ENCODE results near the gene MAP2K3. TPM values are rescaled to one million over a fixed set of nuclear protein-coding genes. Genes with fewer than 3 reads are reported as not detected.

The MAP2K3 gene
- total RNA-seq, 1 donor from 2014 or later, result 20.8 TPM

DNA sequence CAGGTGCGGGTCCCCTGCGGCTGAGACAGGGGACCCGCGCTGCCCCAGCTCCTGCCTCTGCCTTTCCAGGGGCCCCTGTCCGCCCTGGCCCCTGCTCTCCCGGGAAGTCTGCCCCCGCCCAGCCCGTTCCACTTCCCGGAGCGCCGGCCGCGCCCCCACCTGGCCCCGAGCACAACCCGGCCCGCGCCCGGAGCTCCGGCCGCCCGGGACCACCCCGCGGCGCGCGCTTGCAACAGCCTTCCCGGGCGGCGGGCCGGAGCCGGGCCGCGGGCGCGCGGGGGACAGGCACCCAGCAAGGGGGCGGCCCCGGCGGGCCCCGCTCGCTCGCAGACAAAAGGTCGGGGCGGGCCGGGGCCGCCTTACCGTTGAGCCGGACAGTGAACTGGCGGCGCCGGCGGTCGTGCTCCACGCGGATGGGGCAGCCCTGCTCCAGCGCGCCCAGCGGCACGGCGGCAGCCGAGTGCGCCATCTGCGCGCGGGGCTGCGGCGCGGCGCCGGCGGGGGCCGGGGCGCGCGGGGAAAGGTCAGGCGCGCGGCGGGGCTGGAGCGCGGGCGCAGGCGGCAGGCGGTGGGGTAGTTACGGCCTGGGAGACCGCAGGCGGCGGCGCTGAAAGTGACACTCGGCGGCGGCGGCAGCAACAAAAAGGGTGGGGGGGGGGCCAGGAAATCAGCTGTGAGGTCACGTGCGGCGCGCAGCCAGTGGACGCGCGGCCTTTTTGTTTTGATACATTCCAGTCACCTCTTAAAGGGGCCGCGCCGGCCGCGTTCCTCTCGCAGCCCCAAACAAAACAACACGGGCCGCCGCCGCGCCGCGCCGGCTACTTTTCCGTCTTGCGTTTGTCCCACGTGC is 31.5 kb upstream of the MAP2K3 start, which contains the start of gene NATD1:
TSS of gene NATD1 (minus strand) at position 615 of the 850 bp plus-strand sequence. CDS start at position 469, 146 bp downstream.
- peak; percentile 89 for DNase-seq

DNA sequence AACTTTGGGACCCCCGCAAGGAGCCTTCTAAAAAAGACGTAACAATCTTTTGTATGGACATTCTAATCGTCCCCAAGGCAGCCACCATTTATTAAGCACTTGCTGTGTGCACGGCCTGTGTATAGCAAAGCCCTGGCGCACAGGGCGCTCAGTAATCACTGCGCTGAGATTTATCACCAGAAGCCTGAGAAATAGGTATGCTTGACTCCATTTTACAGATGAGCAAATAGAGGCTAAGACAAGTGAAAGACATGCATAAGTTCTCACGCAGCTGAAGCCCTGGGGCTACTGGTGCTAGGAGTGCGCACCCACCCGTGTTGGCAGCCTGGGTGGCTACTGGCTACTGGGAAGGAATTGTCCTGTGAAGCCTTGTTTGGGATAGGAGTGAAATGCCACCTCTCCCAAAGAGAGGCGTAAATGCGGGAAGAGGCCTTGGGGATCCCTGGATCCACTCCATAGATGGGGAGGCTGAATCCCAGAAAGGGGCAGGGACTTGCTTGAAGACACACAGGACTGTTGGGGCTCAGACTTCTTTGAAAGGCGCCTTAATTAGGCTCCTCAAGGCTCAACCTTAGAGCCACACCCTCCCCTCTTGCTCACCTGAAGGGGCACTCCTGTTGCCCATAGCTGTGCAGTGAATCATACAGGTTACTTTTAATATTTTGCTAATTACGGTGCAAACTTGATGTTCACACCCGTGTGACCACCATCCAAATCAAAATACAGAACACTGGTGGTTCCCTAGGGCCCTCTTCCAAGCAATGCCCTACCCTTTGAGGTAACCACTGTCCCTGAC is 30.7 kb upstream of the MAP2K3 start:
- DNase-seq, result no peak

DNA sequence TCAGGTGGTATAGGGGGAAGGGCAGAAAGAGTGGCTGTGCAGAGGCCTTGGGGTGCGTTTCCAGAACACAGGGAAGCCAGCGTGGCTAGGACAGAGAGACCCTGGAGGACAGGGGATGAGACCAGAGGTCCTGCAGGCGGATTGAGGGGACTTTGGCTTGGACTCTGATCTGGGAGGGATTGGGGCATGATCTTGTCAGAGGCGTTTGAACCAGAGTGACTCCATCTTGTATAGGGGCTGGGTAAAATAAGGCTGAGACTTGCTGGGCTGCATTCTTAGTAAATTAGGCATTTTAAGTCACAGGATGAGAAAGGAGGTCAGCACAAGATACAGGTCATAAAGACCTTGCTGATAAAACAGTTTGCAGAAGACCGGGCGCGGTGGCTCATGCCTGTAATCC is 25.9 kb upstream of the MAP2K3 start:
- no peak for DNase-seq

DNA sequence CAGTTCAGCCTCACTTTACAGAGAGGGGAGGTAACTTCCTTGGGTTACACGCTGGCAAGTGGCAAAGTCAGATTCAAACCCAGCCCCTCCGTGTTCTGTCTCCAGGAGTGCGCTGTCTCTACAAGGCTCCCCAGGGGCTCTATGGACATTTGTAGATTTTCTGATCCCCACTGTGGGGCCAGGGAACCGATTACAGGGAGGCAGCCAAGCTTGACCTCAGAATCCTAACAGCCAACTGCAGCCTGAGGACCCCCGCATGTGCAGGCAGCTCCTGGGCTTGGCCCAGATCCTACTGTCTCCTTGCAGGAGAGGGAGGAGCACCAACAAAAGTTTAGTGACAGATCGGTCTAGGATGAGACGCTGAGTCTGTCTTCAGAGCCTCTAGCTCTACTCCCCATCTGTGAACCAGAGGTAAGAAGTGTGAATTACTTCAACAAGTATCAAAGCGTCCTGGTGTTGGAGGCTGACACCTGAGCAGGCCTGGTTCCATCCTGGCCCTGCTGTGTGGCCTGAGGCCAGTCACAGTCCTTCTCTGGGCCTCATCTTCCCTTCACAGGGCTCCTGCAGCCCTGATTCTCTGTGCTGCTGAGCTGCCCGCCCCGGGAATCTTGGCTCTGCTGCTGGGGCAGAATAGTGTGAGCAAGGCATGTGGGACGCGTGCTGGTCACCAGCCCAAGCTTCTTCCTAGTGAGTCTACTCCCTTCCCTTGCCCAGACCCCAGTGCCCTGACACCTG is 22.1 kb upstream of the MAP2K3 start:
- no peak for DNase-seq

DNA sequence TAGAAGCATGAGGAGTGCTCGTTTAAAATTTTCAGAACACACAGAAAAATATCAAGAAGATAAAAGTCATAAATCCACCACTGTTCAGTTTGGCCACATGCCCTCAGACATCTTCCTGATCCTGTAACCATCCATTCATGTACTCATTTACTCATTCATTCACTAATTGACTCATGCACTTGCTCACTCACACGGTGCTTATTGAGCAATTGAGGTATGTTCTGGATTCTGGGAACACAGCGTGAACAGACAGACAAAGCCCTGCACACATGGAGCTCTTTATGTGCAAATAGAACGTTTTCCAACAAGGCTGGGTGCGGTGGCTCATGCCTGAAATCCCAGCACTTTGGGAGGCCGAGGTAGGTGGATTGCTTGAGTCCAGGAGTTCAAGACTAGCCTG is 21.1 kb upstream of the MAP2K3 start:
- no peak for DNase-seq

DNA sequence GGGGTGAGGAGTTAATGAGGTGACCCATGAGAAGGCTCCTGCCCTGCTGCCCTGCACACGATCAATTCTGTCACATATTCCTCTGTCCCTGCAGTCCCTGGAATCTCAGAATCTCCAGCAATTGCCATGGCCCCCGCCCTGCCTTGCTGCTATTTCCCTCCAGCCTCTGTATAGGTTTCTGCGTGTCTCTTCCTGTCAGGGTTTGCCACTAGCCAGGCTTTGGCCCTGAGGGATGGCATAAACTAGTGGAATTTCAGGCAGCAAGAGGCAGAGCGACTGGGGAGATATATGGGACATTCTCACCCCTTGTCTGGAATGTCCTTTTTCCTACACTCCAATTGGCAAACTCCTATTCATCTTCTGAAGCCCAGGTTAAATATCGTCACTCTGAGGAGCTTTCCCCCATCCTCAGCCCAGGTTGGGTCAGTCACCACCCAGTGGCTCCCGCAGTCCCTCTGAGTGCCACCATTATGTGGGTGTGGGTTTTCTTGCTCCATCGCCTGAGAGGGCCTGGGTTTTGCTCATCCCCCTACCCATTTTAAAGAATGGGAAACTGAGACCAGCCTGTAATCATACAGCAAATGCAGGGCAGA is 15.8 kb upstream of the MAP2K3 start:
- no peak for DNase-seq

DNA sequence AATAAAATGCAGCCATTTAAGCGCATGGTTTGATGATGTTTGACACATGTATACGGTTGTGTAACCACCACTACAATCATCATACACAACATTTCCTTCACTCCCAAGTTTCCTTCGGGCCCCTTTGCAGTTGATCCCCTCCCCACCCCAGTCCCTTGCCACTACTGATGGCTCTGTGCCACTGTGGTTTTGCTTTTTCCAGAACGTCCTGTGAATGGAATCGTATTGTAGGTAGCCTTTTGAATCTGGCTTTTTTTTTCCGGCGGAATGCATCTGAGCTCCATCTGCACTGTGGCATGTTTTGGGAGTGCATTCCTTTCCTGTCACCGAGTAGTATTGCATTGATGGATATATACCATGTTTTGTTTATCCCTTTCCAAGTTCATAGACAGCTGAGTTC is 15.1 kb upstream of the MAP2K3 start:
- DNase-seq, result no peak

DNA sequence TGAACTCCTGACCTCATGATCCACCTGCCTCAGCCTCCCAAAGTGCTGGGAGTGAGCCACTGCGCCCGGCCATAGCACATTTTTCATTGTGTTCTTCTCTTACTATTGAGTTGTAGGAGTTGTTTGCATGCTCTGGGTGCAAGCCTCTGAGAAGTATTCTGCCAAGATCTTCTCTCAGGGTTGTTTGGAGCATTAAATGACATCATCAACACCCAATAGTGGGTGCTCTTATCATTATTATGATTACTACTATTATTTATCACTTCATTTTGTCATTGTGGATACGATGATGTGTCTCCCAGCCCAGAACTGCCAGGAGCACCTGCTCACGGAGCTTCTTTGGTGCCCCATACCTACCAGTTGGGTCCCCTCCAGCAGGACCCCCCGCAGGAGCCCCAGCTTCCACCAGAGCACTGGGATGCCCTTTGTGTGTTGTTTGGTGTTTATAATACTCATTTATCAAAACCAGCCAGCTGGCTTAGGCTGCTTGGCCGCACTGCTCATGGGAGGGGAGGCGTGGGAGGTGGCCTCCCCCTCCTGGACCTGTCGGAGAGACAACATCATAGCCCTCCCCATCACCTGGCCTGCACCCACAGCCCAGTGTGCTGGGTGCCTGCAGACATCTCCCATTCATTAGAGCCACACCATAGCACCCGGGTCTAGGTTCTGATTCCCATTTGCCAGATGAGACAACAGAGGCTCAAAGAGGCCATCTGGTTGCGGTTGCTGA is 12.9 kb upstream of the MAP2K3 start:
- DNase-seq, result no peak

DNA sequence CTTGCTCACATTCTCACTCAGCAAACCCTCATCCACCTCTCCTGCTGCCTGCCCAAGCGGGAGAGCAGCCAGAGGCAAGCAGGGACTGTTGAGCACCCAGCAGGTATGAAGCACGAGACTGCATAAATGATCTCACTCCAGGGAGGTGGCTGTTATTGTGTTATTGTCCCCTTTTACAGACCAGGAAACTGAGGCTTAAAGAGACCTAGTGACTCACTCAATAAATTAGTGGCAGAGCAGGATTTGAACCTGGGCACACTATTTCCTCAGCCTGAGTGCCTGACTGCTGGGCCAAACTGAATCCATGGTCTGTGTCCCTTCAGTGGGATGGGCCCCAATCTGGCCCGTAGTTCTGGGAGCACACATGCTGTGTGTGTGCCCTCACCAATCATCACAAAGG is 12.3 kb upstream of the MAP2K3 start:
- no peak for DNase-seq

DNA sequence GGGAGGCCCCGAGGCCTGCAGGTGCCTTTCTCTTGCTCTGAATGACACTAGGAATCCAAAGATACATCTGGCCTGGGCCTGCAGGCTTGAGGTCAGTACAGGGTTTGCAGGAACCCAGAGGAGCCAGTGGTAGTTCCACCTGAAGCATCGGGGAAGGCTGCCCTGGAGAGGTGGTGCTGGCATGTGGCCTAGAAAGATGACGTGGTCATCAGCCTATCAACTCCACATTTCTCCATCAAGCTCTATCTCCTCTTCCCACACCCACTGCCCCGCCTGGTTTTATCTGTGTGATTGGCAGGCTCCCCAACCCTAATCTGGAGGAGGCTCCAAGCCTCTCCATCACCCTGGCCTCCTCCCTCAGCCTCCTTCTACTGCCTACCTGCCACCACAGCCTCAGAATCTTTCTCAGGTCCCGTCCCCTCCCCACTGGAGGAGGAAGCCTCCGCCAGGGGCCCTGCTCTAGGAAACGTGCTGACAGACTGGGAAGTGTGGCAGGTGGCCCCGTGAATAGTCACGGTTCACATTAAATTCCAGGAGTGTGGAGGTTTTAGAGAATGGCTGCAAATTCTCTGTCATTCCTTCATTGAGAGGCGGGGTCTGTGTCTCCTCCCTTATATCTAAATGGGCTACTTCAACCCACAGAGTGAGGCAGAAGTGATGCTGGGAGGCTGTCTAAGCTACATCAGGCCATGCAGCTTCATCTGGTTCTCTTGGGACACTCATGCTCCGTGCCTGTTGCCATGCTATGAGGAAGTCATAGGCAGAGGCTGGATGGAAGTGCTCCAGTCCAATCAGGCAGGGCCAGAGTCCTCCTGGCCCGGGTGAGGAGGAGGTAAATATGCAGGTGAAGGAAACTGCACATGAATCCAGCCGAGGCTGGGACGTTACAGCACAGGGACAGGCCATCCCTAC is 11.4 kb upstream of the MAP2K3 start:
- no peak for DNase-seq

DNA sequence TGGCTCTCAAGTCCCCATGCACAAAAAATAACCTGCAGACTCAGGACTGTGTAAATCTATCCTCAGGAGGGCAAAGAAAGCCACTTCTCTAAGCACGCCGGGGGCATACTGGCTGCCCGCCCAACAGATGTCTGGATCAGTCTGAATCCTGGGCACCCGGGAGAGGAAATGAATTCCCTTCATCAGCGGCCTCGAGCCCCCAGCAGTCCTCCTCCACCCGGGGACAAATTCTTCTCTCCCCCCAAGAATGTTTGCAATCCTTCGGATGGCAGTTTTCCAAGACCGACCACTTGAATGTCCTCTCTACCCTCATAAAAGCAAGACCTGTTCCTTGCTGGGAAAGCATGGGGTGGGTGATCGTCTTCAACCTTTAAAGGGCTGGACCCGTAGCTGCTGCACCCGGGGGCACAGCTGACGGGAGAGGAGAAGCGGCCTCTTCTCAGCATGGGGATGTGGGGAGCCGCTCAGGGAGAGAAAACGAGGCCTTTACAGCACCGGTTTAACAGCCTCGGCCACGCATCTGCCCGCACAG is 9.4 kb upstream of the MAP2K3 start:
- no peak for DNase-seq

DNA sequence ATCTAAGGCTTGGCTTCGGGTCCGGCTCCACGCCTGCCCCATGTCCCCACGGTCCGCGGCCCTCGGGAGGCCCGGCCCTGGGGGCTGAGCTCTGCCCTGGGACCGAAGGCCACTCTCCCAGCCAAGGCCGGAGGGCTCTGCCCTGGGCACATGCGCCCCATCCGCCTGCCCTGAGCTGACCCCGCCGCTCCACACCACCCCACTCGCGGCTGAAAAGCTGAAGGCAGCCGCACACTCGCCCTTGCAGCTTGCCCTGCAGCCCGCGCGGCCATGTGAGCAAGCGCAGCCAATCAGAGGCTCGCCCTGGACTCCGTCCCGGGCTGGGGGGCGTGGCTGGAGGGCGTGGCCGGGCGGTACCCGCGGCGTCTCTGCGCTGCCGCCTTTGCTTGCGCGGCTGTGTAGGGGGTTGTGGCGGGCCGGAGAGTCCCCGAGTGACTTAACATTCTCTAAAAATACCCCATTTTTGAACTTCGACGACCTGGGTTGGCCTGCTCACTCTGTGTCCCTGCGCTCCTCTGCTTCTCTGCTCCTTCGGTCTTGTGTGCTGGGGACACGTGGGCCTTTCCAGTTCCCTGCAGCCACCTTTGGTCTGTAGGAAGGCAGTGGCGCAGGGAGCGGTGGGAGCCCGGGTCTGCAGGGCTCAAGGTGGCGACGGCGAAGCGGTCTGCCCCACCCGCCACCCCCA is 8.8 kb upstream of the MAP2K3 start:
- DNase-seq, result peak; percentile 82

DNA sequence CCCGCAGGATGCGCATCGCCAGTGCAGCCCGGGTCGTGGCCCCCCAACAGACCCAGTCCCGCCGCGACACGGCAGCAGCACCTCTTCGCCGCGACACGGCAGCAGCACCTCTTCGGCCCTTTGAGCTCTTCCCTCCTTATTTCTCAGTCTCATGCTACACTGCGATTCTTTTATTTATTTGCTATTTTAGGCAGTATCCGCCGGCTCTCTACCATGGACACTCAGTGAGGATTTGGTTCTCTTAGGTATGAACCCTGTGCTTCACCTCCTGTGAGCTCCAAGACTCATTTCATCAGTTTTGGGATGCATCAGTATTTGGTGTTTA is 8.3 kb upstream of the MAP2K3 start:
- no peak for DNase-seq

DNA sequence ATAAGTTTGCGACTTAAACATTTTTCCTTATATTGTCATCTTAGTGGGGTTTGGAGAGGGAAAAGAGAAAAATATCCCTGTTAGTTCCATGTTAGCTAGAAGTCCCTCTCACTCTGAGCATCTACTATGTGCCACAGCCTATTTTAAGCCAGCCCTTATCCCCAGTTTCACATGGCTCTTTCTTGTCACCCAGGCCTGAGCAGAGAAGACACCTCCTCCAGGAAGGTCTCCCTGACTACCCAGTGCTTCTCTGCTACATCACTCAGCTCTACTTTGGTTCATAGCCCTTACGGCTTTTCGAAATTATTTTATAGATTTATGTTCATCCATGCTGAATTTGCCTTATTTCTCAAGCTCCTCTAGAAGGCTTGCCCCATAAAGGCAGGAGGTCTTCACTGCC is 7.2 kb upstream of the MAP2K3 start:
- no peak for DNase-seq

DNA sequence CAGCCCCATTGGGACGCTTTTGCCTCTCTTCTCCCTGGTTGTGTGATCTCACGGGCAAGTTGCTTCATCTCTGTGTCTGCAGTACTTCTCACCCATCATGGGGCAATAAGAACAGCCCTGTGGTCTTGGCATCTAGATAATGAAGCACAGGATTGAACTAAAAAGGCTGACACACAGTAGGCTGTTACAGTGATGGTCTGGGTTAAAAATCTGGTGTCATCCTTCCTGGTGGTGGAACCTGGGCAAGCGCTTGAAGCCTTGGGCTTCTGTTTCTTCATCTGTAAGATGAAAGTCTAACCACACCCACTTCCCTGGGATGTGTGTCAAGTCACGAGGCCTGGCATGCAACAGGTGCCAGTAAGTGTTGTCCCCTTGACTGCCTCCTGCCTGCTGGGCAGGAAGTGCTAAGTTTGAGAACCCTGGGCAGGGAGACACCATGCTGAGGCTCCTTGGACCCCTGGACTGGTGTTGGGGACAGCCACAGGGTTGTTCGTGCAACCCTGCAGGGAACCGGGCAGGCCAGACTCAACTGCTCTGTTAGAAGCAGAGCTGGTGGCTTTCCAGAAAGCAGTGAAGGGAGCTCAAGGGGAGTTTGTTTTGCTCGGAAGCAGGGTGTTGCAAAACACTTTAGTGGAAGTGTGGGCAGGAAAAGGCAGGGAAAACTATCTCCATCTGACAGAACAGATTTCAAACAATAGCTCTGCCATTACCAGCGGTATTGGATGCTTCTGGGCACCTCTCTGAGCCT is 5.9 kb upstream of the MAP2K3 start:
- peak; percentile 30 for DNase-seq

DNA sequence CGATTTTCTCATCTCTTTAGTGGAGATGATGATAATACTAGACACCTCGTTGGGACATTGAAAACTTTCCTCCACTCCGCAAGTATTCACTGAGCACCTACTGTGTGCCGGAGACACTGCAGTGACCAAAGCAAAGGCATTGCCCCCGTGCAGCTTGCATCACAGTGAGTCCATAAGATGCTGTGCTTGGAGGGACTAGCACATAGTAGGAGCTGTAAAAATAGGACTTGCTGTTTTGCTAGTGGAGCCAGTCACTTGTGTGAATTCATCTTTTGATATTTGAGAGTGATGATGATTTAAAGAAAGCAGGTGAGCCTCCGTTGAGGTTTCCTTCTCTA is 5.3 kb upstream of the MAP2K3 start:
- no peak for DNase-seq

DNA sequence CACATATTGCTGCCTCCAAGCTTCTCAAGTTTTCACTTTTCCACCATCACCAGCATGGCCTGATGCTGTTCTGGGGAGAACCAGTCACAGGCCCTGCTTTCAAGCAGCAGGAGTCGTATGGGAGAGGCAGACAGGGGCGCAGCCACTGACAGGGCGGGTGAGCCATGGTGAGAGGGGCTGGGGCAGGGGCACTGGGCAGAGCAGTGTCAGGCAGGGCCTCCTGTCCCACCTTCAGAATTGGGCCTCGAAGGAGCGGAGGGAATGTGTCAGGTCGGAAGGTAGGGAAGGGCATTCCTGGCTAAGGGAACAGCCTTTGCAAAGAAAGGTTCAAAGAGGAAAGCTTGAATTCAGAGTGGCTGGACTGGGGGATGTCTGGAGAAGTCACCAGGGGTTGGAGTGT is 4.9 kb upstream of the MAP2K3 start:
- DNase-seq, result no peak

DNA sequence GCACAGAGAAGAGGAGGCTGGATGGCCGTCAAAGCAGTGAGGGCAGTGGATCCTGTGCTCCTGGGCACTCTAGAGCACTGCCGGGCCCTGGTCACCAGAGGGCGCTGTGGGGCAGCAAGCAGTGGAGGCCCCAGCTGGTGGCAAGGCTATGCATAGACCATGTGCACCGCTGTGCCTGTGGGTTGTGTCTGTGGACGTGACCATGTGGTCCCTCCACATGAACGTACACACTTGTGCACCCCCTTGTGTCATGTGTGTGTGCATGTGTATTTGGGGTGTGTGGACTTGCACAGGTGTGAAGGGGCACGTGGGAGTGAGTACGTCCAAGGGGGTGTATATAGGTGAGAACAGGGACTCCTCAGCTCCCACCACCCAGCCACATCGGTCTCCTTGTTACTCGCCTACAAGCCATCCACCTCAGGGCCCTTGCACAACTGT is 4.4 kb upstream of the MAP2K3 start:
- peak; percentile 89 for DNase-seq

DNA sequence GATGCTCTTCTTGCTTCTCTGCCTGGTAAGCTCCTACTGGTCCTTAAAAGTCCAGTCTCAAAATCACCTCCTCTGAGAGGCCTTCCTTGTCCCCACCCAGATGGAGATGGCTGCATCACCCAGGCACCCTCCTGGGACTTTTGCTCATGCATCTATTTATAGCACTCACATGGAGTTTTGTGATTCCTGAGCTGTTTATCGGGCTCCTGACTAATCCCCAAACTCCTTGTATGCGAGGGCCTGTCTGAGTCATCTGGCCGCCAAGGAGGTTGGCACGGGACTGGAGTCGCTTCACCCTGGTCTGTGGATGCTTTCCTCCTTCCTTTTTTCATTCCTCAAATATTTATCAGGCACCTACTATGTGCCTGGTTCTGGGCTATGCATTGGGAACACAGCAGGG is 2.3 kb upstream of the MAP2K3 start:
- DNase-seq, result peak; percentile 66

DNA sequence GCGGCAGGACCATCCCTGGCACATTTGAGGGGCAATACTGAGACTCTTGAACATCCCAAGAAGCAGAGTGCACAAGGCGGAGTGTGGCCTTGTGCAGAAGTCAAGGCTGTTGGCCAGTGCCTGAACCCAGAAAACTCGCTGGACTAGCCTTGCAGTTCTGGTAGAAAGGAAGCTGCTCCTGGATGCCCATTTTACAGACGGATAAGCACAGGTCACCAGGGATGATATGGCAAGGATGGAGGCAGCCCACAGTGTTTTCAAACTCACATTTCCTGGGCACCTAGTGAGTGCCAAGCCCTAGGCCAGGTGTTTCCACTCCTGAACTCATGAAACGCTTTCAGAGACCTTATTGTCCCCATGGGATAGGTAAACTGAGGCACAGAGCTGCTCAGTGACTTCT is 1.7 kb upstream of the MAP2K3 start:
- DNase-seq, result no peak

Measured in dermis blood vessel endothelial cell (primary cell).